ENCODE results near the gene GIGYF2. TPM values are rescaled to one million over a fixed set of nuclear protein-coding genes. Genes with fewer than 3 reads are reported as not detected.
"Not testable (repeated sequence)": the region's sequence is repeated elsewhere in the genome, so short reads cannot be mapped to it uniquely, and the experiment has no call there.

The GIGYF2 gene
- total and polyA plus RNA-seq, 8 donors = 56.2 to 76.6 (median 62.4) TPM

GRCh38 chr2:232683368-232683767 is 13.8 kb upstream of the GIGYF2 start:
- intact Hi-C loops (cut with DNase I) = no loop called here
- no peak overlapping the region for H3K4me3 ChIP-seq
- peaks cover 0 to 11% of the 10 kb centered on the region in 2 donors for H3K27me3 ChIP-seq
- H3K36me3 ChIP-seq = no peaks in the 10 kb centered on the region
- H3K9me3 ChIP-seq = no peaks in the 10 kb centered on the region
- ATAC-seq (no peak), DNase-seq (no peak)
- TF ChIP-seq CTCF (IDR thresholded peaks at IDR 0.05) = no peak
- no peaks in the 10 kb centered on the region for H3K4me1 ChIP-seq
- no peak overlapping the region for H3K27ac ChIP-seq

- intact Hi-C loops (cut with DNase I); H3K9me3 ChIP-seq; H3K4me3 ChIP-seq; ATAC-seq; H3K36me3 ChIP-seq; DNase-seq; H3K27ac ChIP-seq; H3K4me1 ChIP-seq: not testable (repeated sequence)
- peaks cover 0 to 10% of the 10 kb centered on the region in 2 donors for H3K27me3 ChIP-seq
Observed at GRCh38 chr2:232685391-232685790, 11.7 kb upstream of the GIGYF2 start.

GRCh38 chr2:232687382-232688160 is 9.6 kb upstream of the GIGYF2 start:
- no peak overlapping the region for H3K27ac ChIP-seq
- ATAC-seq (no peak), DNase-seq (no peak)
- intact Hi-C loops (cut with DNase I) = no loop called here
- H3K4me3 ChIP-seq = no peak overlapping the region
- H3K4me1 ChIP-seq = no peaks in the 10 kb centered on the region
- H3K27me3 ChIP-seq = no peaks in the 10 kb centered on the region
- H3K36me3 ChIP-seq = no peaks in the 10 kb centered on the region
- H3K9me3 ChIP-seq = no peaks in the 10 kb centered on the region
- no peak for TF ChIP-seq CTCF (IDR thresholded peaks at IDR 0.05)

DNA sequence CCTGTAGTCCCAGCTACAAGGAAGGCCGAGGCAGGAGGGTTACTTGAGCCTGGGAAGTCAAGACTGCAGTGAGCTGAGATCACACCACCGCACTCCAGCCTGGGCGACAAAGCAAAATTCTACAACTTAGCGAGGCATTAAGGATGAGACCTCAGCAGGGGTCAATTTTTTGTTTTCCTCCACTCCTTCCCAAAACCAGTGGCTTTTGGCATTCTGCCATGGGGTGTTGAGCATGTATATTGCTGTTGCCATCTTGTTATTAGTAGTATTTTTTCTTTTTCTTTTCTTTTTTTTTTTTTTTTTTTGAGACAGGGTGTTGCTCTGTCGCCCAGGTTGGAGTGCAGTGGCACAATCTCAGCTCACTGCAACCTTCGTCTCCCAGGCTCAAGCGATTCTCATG is 8.9 kb upstream of the GIGYF2 start:
- no peak overlapping the region for H3K4me3 ChIP-seq
- no peak overlapping the region for H3K27ac ChIP-seq
- DNase-seq (no peak), ATAC-seq (no peak)
- H3K4me1 ChIP-seq = no peaks in the 10 kb centered on the region
- H3K27me3 ChIP-seq = no peaks in the 10 kb centered on the region
- intact Hi-C loops (cut with DNase I) = no loop called here
- H3K36me3 ChIP-seq = no peaks in the 10 kb centered on the region
- TF ChIP-seq CTCF (IDR thresholded peaks at IDR 0.05) = no peak
- H3K9me3 ChIP-seq = no peaks in the 10 kb centered on the region

GRCh38 chr2:232689152-232689910 is 7.8 kb upstream of the GIGYF2 start:
- no peak overlapping the region for H3K4me3 ChIP-seq
- no peaks in the 10 kb centered on the region for H3K4me1 ChIP-seq
- no peaks in the 10 kb centered on the region for H3K9me3 ChIP-seq
- DNase-seq = peak in 2 of 4 donors; percentile 42 to 71
- no peak overlapping the region for H3K27ac ChIP-seq
- H3K27me3 ChIP-seq = no peaks in the 10 kb centered on the region
- intact Hi-C loops (cut with DNase I) = no loop called here
- H3K36me3 ChIP-seq = no peaks in the 10 kb centered on the region
- no peak for ATAC-seq
- no peak for TF ChIP-seq CTCF (IDR thresholded peaks at IDR 0.05)

GRCh38 chr2:232691117-232691516 is 6.0 kb upstream of the GIGYF2 start:
- H3K27me3 ChIP-seq; H3K9me3 ChIP-seq; ATAC-seq; H3K4me3 ChIP-seq; H3K27ac ChIP-seq; H3K4me1 ChIP-seq; intact Hi-C loops (cut with DNase I); H3K36me3 ChIP-seq; DNase-seq: not testable (repeated sequence)

Measured in left lung (tissue), 10 donors.